GM21367 (cell line): Measurements from ENCODE around the gene MSMB.

Experiments used
- ATAC-seq: cut with Tn5 transposase; IDR thresholded peaks from one replicate; pipeline ENCODE4 v1.9.1; 2021; ENCODE audit not compliant: unreplicated experiment

Gene MSMB

DNA sequence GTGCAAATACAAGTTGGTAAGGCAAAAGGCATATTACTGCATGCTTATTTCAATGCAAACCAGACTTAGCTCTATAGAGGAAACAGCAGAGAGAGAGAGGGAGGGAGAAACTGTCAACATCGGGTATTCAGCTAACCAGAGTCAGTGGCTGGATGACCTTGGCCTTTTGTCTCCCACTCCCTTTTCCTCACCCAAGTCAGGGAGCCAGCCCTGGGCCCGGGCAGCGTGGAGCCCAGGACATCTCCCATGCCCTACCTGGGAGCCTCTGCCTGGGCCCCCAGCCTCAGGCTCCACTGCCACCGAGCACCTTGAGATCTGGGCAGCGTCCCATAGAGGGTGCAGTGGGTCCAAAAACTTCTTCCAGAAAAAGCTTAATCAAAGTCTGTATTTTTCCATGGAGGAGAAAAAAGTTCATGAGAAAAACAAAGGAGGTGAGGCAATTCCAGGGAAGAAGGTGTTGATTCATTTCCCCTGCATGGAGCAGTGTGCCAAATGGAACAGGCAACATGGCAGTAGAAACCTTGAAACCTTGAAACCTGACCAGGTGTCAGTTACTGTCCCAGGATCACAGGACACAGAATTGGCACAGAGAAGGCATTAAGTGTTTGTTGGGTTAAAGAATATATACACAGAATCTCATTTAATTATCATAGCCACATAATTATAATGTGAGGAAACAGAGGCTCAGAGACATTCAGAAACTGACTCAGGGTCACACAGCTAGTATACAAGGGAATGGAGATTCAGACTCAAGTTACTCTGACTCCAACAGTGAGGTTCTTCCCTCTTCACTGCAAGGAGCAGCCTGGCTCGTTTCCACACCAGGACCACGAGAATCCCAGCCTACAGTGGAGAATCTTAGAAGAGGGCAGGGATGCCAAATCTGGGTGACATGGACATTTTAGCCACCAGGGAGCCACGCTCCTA lies 9.9 kb downstream of the MSMB start:
- ATAC-seq = no peak

DNA sequence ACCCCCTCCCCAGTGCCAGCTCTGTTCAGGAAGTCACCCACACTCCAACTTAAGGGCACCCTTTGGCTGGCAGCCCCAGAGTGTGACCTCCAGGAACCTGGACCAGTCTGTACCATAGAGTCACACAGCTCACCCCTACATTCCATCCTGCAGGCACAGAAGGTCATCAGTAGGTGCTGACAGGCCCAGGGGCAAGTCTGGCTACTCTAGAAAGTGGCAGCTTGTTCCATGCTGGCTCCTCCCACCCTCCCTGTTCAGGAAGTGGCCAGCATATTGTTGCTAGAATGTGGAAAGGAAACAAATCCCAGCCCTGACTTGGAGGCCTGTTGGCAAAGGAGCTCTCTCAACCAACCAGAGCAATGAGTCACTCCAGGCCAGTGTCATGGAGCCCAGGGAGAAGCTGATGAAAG lies 12.5 kb downstream of the MSMB start:
- ATAC-seq = no peak

DNA sequence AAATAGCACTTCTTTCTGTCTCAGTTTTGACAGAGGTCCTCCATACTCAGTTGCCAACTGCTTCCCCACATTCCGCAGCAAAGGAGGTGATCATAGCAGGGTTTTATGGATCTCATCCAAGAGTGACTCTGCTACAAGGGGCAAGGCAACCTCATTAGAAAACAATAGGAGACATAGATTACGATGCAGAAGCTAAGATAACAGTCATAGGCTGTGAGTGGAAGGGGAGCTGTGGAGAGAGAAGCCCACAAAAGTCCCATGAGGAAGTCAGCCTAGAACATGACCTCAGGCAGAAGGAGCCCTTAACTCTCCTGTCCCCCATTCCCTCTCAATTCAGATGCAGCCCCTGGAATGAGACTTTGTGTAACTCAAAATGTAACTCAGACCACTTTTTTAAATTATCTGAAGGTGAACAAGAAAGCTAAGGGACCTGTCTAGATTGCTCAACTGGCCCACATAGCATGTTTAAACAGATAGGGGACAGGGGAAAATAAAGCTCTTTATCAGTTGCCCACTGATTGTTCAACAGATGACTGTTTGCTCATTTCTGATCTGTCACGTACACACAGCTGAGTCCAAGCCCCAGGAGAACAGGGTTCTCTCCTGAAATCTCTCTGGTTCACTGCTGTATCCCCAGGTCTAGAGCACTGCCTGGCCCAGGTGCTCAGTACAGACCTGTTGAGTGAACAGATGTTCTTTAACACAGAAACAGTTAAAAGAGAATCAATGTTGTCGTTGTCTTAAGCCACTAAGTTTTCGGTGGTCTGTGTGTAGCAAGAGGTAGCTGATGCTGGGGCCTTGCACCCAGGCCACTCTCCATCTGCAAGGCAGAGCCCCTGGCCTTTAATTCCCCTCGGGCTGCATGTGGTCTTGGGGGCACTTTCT lies 14.2 kb downstream of the MSMB start:
- no peak for ATAC-seq

DNA sequence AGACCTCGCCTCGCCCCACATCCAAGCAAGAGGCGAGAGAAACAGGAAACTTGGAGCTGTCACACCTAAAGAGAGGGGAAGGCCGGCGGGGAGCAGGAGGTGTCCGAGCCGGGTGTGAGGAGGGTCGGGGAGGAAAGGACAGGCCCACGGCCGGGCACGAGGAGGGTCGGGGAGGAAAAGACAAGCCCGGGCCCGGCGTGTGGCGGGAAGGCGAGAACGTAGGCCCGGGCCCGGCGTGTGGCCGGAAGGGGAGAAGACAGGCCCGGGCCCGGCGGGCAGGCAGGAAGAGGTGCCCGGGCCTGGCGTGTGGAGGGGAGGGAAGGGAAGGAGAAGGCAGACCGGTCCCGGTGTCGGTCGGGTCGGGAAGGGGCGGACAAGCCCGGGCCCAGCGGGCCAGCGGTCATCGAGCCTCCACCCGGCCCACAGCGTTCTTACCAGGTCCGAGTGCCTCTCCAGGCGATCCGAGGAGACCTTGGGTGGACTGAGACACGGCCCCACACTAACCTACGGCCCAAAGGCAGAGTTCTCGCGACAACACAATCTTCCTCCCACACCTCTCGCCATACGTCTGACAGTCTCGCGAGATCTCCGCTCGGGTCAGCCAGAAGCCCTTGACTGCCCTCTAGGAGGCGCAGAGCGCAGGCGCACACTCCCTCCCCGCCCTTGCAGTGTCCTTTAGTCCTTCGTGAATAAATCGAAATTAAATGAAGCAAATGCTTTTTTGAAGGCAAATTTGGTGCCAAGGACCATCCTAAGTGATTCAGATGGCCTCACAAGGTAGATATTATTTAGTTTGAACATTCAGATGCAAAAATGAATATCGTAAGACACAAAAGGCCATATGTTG lies 15.8 kb downstream of the MSMB start, which contains the start of gene NCOA4:
Gene NCOA4, minus strand, starts transcription at position 533 of the 847 bp plus-strand sequence. CDS start 13,943 bp downstream, outside the sequence.
- ATAC-seq = peak; percentile 94

DNA sequence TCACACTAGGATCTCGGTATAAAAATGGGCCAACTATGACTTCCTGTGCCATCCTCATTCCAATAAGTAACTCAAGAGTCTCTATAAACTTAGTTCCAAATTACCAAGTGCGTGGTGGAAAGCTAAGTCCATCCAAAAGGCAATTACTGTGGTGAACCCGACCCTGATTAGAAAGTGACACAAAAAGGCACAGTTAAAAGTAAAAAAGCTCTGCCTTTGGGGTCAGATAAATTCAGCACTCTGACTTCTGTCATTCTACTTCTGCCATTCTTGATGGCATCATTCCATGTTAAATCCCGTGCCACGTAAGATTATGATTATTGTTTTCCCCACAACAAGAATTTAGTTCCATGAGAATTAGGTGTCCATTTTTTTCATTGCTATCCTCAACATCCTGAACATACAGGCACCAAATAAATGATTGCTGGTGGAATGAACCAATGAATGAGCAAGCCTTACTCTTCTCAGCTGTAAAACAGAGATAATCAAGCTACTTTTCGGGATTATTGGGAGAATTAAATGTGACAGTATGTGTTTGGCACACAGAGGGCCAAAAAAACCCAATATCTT lies 16.5 kb downstream of the MSMB start:
- ATAC-seq = no peak

DNA sequence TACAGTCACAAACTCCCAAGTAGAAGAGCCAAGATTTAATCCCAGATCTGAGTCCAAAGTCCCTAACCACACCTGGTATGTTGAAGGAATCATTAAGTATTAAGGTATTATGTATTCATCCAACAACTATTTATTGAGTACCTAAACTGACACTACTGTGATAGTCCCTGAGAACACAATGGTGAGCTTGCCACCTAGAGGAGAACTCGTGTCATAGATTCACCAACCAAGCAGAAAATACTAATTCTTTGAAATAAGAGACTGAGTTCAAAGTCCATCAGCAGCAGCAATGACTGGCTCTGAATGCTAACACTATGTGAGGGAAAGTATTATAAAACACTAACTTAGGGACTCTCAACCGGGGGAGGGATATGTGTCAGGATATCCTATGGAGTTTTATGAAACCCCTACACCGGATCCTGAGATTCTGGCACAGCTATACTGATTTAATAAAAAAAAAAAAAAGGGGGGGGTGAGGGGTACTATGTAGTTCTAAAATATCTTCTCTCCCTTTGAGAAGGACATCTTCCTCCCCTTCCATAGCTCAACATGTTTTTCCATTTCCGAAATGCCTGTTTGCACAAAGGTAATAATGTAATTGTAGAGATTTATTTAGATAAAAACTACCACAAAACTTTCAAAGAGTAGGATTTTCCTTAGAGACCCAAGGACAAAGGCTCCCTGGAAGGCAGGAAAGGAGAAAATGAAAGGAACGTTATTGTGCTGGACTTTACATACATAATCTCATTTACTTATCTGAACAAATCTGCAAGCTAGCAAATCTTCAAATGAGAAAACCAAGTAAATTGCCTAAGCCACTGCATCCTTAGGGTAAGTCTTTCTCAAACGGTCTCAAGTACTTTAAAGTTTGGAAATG lies 17.2 kb downstream of the MSMB start:
- ATAC-seq = peak; percentile 44

DNA sequence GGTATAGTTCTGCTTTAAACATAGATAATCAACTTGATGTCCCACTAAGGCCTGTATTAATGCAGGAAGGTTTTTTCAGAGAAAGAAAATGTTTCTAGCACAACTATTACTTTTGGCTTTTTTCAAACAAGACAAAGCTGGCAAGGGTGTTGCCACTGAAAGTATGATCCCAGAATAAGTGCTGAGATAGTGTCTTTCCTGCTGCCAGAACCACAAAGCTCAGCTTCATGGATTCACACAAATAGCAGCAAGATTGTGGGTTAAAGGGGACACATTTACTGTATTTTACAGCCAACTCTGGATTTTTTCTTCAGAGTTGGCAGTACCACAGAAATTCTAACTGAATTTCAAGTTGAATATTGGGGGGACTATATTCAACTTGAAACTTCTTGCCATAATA lies 20.0 kb downstream of the MSMB start:
- ATAC-seq = no peak

DNA sequence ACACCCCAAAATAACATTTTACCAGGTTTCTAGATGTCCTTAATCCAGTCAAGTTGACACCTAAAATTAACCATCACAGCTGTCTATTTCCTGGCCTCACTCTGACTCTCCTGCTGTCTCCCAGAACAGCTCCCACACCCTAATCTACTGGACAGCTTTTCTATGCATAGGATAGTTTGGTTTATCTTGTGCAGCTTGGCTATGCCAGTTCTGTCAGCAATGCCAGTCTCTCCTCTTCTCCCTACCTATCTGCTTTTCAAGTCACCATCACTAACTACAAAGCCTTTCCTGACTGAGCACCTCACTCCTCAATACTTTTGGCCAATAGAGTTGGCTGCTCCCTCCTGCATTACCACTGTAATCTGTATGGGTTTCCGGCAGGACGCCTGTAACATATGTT lies 20.7 kb downstream of the MSMB start:
- ATAC-seq = no peak

DNA sequence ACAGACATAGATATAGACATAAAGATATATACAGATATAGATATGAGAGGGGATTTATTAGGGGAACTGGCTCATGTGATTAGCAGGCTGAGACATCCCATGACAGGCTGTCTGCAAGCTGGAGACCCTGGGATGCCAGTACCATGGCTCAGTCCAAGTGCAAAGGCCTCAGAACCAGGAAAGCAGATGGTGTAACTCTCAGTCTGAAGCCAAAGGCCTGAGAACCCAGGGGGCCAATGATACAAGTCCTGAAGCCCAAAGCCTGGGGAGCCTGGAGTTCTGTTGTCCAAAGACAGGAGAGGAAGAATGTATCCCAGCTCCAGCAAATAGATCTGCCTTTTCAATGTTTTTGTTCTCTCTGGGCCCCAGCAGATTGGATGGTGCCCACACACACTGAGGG lies 21.1 kb downstream of the MSMB start:
- no peak for ATAC-seq

DNA sequence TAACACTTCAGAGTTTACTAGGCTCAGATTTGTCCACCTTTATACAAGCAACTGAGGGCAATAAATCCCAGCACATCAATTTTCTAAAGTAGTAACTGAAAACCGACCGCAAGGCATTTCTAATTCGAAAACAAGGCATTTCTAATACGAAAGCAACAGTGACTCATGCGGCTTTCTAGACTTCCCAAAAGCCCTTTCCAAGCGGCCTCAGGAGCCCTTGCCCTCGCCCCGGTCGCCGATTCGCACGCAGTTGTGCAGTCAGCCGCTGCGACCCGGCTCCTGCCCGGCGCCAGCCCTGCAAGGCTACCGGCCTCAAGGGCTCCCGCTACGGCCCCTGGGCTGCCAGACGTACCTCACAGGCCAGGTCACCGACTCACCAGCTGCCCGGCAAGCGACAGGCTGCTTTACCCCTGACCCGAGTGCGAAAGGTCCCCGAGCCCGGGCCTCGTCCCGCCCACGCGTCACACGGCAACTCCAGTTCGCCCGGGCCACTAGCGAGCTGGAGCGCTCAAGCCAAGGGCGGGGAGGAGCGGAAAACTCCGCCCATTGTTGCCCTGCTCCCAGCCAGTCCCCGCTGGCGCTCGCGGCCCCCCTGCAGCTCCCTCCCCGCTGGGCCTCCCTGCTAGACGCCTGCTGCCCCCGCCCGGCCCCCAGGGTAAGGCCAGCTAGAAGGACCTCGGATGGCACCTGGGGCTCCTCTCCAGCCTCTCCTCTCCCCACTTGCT lies 22.9 kb downstream of the MSMB start:
- peak; percentile 92 for ATAC-seq

DNA sequence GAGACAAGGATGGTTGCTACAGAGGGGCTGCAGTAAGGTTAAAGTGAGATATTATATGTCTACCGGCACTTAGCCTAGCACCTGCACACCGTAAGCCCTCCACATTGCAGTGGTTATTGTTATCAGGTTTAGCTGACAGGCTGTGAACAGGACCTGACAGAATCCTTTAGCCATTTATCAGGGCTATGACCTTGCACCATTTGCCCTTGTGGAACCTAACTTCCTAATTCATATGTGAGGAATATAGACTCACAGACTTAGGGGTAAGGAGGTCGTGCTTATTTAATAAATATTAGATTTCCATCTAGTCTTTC lies 25.8 kb downstream of the MSMB start:
- no peak for ATAC-seq

DNA sequence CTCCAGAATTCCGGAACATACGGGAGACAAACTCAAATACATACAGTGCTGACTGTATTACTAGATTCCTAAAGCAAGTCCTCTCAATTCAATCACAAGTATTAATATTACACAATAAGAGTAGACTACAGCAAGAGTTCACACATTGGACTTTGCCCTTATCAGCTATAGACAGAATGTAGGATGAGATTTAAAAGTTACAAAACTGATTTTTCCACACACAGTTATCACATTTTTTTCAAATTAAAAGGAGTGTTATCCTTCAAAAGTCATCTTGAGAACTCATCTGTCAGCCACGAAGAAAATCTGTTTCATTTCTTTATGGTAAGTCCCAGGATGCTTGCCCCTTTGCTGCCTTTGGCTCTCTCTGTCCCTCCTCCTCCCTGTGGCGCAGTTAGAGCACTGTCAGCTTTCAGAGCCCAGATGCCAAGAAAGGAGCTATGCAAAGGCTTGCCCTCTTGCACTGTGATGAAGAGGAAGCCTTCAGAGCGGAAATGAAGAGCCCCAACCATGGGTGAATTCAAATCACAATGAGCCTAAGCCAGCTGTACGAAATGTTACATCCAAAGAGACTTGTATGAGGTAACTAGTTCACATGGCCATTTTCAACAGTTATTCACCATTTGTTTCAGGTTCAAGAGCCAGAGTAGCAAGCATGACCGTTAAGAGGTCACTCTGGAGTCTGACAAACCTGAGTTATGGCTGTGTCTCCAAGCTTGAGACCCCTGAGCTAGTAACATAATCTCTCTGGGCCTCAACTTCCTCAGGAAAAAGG lies 26.3 kb downstream of the MSMB start:
- ATAC-seq = no peak

DNA sequence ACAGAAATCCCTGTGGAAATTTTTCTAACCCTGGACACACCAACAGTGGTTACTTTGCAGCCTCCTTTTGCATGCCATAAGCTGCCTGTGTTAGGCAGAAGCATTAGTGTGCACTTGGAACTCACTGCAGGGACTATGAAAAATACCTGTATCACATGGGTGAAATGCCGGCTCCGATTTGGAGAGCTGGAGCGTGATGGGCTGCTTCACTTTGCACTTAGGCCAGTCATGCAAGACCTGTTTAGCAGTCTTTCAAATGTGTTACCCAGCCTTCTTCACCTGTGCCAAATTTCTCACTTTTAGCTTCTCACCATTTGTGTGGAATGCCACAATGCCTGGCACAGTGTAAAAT lies 26.9 kb downstream of the MSMB start:
- ATAC-seq = no peak

DNA sequence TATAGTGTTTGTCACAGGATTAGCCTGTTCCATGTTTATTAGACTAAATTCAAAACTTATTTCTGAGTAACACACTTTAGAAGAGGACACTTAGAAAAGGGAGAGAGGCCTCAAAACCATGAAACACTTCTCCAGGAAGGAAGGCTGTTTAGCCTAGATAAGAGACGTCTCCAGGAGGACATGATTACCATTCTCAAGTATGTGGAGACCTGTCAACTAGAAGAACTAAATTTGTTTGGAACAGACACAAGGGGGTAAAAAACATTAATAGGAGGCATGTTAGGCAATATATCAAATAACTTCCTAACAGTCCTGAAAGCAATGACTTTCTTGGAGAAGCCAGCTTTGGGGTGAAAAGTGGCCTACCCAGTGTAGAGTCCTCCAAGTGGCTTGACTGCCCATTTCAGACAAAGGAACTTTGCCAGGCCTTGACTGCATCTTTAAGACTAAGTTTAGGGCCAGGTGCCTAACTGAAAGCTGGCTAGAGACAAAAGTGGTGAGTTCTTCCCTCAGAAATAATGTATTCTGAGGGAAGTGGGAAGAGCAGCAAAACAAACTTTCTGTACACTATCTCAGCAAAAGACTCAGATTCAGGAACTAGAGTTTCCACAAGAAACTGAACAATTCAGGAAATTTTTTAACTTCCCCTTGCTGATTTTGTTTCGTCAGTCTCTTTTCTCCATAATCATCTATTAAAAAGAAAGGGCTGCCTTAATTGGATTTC lies 27.5 kb downstream of the MSMB start:
- no peak for ATAC-seq

DNA sequence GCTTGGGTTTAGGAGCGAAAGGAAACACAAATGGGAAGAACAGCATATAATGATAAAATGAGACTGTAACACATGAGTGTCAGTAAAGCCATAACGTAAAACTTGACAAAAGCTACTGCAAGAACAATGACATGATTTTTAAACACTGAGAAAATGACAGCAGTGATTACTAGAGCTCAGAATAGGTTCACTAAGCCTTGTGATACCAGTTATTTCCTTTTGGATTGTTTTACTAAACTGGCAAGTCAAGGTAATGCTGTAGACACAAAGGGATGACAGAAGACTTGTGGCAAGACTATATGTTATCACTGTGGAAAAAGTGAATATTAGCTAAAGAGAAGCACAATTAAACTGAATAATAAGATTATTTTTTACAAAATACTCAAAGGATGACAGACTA lies 28.3 kb downstream of the MSMB start:
- ATAC-seq = no peak

DNA sequence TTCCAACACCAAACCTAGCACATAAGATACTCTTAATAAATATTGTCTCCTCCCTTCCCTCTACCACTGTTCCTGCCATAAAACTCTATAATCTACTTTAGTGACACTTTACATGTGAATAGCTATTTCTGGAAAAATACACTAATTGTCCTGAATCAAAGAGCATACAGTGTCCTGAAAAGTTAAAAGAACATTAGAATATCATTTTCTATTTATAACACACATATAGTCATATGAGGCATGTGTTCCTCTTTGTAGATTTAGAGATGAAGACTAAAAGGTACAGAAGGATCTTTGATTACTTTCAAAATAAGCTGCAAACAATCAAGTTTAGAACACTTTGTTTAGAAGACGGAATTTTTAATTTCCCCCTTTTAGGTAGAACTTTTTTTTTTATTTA lies 29.3 kb downstream of the MSMB start:
- ATAC-seq = no peak

DNA sequence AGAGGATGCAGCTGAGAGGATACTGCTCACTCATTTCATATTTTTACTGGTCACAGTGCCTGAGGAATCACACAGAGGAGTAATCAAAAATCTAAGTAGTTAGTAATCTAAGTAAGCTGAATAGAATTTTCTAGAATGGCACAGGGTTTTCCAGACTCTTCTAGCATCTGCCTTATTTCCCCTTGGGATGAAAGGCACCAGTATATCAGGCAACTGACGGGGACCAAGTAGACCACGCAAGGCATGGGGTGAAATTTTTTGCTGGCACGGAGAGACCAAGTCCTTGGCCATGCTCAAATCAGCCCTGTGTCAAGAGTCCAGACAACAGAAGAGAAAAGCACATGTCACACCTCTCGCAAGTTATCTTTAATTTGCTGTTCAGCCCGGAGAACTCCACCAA lies 29.9 kb downstream of the MSMB start:
- ATAC-seq = no peak
